ENCODE data around the gene SPEF1.
A peak's percentile ranks its signal among the peaks of the same experiment; 100 is the strongest.

The SPEF1 gene

GRCh38 chr20:3815703-3816315, 34.6 kb upstream of the SPEF1 start:
- no peaks in the 10 kb centered on the region for H3K36me3 ChIP-seq (replicated peaks in 1 of 2; ENCODE audit: control insufficient read depth in 2 of 2, insufficient read depth in 2 of 2, low read length in 2 of 2)
- no peak overlapping the region for H2AK5ac ChIP-seq (ENCODE audit: low read depth, low read length)
- no CpG with 5 or more reads among the region's 9 CpGs for WGBS, 2 donors (ENCODE audit: extremely low coverage in 2 of 2, insufficient read length in 2 of 2, insufficient replicate concordance in 1 of 2)

DNA sequence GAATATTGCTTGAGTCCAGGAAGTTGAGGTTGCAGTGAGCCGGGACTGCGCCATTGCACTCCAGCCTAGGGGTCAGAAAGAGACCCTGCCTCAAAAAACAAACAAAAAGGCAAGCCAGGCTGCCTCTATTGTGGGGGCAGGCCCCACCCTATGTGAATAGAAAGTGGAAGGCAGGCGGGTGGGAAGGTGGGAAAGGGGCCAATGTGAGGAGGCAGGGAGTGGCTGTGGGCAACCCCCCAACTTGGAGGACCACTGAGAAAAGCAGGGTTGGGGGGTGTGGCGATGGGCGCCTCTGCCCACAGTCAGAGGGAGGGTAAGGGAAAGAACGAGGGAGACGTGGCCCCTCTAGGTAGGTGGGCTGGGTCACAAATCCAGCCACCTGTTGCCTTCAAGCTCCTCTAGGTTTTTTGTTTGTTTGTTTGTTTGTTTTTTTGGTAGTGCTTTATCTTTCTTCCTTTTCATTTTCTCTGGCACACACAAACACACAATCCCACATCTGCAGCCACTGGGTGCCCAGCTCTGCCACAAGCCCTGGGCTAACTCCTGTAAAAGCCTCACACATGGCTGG, 33.8 kb upstream of the SPEF1 start:
- Histone ChIP-seq H3K18ac (ENCODE audit: low read length) (no peak overlapping the region), H3K79me1 (ENCODE audit: low read depth, low read length) (no peaks in the 10 kb centered on the region), H4K91ac (ENCODE audit: low read depth, low read length, poor library complexity) (no peak overlapping the region), H2AFZ (ENCODE audit: low read length) (no peak overlapping the region), H3K27ac (replicated peaks; ENCODE audit: low read length) (no peak overlapping the region), H3K23ac (ENCODE audit: low read depth, low read length, poor library complexity) (no peak overlapping the region), H2BK120ac (ENCODE audit: low read depth, low read length) (no peak overlapping the region), H3K4me3 (ENCODE audit: low read length in 2 of 2) (no peak overlapping the region), H2BK15ac (ENCODE audit: low read length) (no peak overlapping the region), H2BK12ac (ENCODE audit: low read length) (no peak overlapping the region), H4K8ac (ENCODE audit: low read depth, low read length) (no peak overlapping the region), H3K4ac (ENCODE audit: low read length) (no peak overlapping the region), H3K14ac (ENCODE audit: low read length) (no peak overlapping the region), H3K36me3 (replicated peaks in 1 of 2; ENCODE audit: control insufficient read depth in 2 of 2, insufficient read depth in 2 of 2, low read length in 2 of 2) (no peaks in the 10 kb centered on the region), H3K4me1 (ENCODE audit: control insufficient read depth in 2 of 2, insufficient read depth in 1 of 2, low read depth in 1 of 2, low read length in 2 of 2) (peaks cover 7 to 13% of the 10 kb centered on the region in 2 donors), H3K27me3 (ENCODE audit: control insufficient read depth in 3 of 3, insufficient read depth in 3 of 3, low read depth in 1 of 3, low read length in 3 of 3) (no peaks in the 10 kb centered on the region), H2BK5ac (ENCODE audit: low read length) (no peak overlapping the region), H3K4me2 (ENCODE audit: insufficient read depth, low read length, poor library complexity, severe bottlenecking) (no peak overlapping the region), H3K9me3 (replicated peaks in 1 of 2; ENCODE audit: control insufficient read depth in 2 of 2, insufficient read depth in 1 of 2, low read depth in 1 of 2, low read length in 2 of 2) (no peaks in the 10 kb centered on the region), H2AK5ac (ENCODE audit: low read depth, low read length) (peak overlapping the region; percentile 32), H3K9ac (ENCODE audit: low read depth, low read length, poor library complexity) (no peak overlapping the region)
- no CpG with 5 or more reads among the region's 7 CpGs for WGBS, 2 donors (ENCODE audit: extremely low coverage in 2 of 2, insufficient read length in 2 of 2, insufficient replicate concordance in 1 of 2)
- DNase-seq (ENCODE audit: low spot score) = no peak

More at GRCh38 chr20:3815703-3816315, 34.6 kb upstream of the SPEF1 start:
- Histone ChIP-seq H3K79me1 (ENCODE audit: low read depth, low read length) (no peaks in the 10 kb centered on the region), H3K9me3 (replicated peaks in 1 of 2; ENCODE audit: control insufficient read depth in 2 of 2, insufficient read depth in 1 of 2, low read depth in 1 of 2, low read length in 2 of 2) (no peaks in the 10 kb centered on the region), H3K4me3 (ENCODE audit: low read length in 2 of 2) (no peak overlapping the region), H2BK12ac (ENCODE audit: low read length) (no peak overlapping the region), H2BK15ac (ENCODE audit: low read length) (no peak overlapping the region), H2BK5ac (ENCODE audit: low read length) (no peak overlapping the region), H3K14ac (ENCODE audit: low read length) (no peak overlapping the region), H2AFZ (ENCODE audit: low read length) (peak overlapping the region; percentile 66), H4K8ac (ENCODE audit: low read depth, low read length) (no peak overlapping the region), H3K23ac (ENCODE audit: low read depth, low read length, poor library complexity) (no peak overlapping the region), H2BK120ac (ENCODE audit: low read depth, low read length) (no peak overlapping the region), H3K18ac (ENCODE audit: low read length) (no peak overlapping the region), H3K27ac (replicated peaks; ENCODE audit: low read length) (no peak overlapping the region), H4K91ac (ENCODE audit: low read depth, low read length, poor library complexity) (peak overlapping the region; percentile 20), H3K4me2 (ENCODE audit: insufficient read depth, low read length, poor library complexity, severe bottlenecking) (no peak overlapping the region), H3K9ac (ENCODE audit: low read depth, low read length, poor library complexity) (no peak overlapping the region), H3K4ac (ENCODE audit: low read length) (no peak overlapping the region), H3K4me1 (ENCODE audit: control insufficient read depth in 2 of 2, insufficient read depth in 1 of 2, low read depth in 1 of 2, low read length in 2 of 2) (peaks cover 7 to 13% of the 10 kb centered on the region in 2 donors), H3K27me3 (ENCODE audit: control insufficient read depth in 3 of 3, insufficient read depth in 3 of 3, low read depth in 1 of 3, low read length in 3 of 3) (no peaks in the 10 kb centered on the region)
- DNase-seq (ENCODE audit: low spot score) = no peak

DNA sequence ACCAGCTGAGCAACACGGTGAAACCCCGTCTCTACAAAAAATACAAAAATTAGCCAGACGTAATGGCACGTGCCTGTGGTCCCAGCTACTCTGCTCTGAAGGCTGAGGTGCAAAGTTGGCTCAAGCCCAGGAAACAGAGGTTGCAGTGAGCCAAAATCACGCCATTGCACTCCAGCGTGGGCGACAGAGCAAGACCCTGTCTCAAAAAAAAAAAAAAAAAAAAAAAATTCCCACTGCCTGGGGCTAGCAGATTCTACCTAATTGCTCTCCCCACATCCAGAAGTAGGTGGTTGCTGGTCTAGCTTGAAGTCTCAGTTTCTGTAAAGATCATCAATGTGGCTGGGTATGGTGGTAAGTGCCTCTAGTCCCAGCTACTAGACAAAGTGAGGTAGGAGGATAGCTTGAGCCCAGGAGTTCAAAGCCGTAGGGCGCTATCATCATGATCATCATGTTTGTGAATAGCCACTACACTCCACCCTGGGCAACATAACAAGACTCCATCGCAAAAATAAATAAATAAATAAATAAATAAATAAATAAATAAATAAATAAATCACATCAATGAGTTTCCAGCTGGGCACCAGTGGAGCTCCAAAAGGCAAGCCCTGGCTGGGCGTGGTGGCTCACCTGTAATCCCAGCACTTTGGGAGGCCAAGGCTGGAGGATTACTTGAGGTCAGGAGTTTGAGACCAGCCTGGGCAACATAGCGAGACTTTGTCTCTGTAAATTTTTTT, 32.8 kb upstream of the SPEF1 start:
- Histone ChIP-seq H4K8ac (ENCODE audit: low read depth, low read length) (no peak overlapping the region), H3K14ac (ENCODE audit: low read length) (no peak overlapping the region), H3K4me1 (ENCODE audit: control insufficient read depth in 2 of 2, insufficient read depth in 1 of 2, low read depth in 1 of 2, low read length in 2 of 2) (peaks cover 4 to 11% of the 10 kb centered on the region in 2 donors), H2AFZ (ENCODE audit: low read length) (no peak overlapping the region), H3K9ac (ENCODE audit: low read depth, low read length, poor library complexity) (no peak overlapping the region), H3K18ac (ENCODE audit: low read length) (no peak overlapping the region), H3K36me3 (replicated peaks in 1 of 2; ENCODE audit: control insufficient read depth in 2 of 2, insufficient read depth in 2 of 2, low read length in 2 of 2) (no peaks in the 10 kb centered on the region), H2BK5ac (ENCODE audit: low read length) (no peak overlapping the region), H3K4me3 (ENCODE audit: low read length in 2 of 2) (no peak overlapping the region), H3K4ac (ENCODE audit: low read length) (no peak overlapping the region), H3K4me2 (ENCODE audit: insufficient read depth, low read length, poor library complexity, severe bottlenecking) (no peak overlapping the region), H3K79me1 (ENCODE audit: low read depth, low read length) (no peaks in the 10 kb centered on the region), H3K27me3 (ENCODE audit: control insufficient read depth in 3 of 3, insufficient read depth in 3 of 3, low read depth in 1 of 3, low read length in 3 of 3) (no peaks in the 10 kb centered on the region), H2AK5ac (ENCODE audit: low read depth, low read length) (no peak overlapping the region), H3K9me3 (replicated peaks in 1 of 2; ENCODE audit: control insufficient read depth in 2 of 2, insufficient read depth in 1 of 2, low read depth in 1 of 2, low read length in 2 of 2) (no peaks in the 10 kb centered on the region), H2BK12ac (ENCODE audit: low read length) (no peak overlapping the region), H3K23ac (ENCODE audit: low read depth, low read length, poor library complexity) (no peak overlapping the region), H3K27ac (replicated peaks; ENCODE audit: low read length) (no peak overlapping the region), H2BK120ac (ENCODE audit: low read depth, low read length) (no peak overlapping the region), H2BK15ac (ENCODE audit: low read length) (no peak overlapping the region), H4K91ac (ENCODE audit: low read depth, low read length, poor library complexity) (no peak overlapping the region)
- DNase-seq (ENCODE audit: low spot score) = no peak
- no CpG with 5 or more reads among the region's 12 CpGs for whole genome bisulfite sequencing, 2 donors (ENCODE audit: extremely low coverage in 2 of 2, insufficient read length in 2 of 2, insufficient replicate concordance in 1 of 2)
